NOMO-1 treated with dmso at 0.1 percent for 144 hours (cell line): ENCODE data around the gene GNL3.
A peak's percentile ranks its signal among the peaks of the same experiment; 100 is the strongest.
"Not testable (repeated sequence)": the region's sequence is repeated elsewhere in the genome, so short reads cannot be mapped to it uniquely, and the experiment has no call there.

Source experiments
- DNase-seq: peaks from one replicate; lab custom pipeline; 2025; ENCODE audit not compliant: unreplicated experiment; lab: John Stamatoyannopoulos, UW

The GNL3 gene

GRCh38 chr3:52685709-52686691, at the start of gene GNL3, which contains the start of gene PBRM1:
GNL3 (plus strand) TSS chr3:52686032; CDS start chr3:52686093, 61 bp downstream.
PBRM1 (minus strand) TSS chr3:52685913.
- peak; percentile 90 for DNase-seq

GRCh38 chr3:52636673-52637072, 49.2 kb upstream of the GNL3 start:
- no peak for DNase-seq

- no peak for DNase-seq
These were observed 40.3 kb upstream of the GNL3 start for GRCh38 chr3:52645549-52645948.

- no peak for DNase-seq
These were observed 36.2 kb upstream of the GNL3 start for GRCh38 chr3:52649461-52650210.

- DNase-seq = no peak
These were observed 35.4 kb upstream of the GNL3 start for GRCh38 chr3:52650439-52650838.

- DNase-seq = no peak
These were observed 34.2 kb upstream of the GNL3 start for GRCh38 chr3:52651592-52651991.

GRCh38 chr3:52655895-52656294, 29.9 kb upstream of the GNL3 start:
- no peak for DNase-seq

GRCh38 chr3:52660046-52660445, 25.8 kb upstream of the GNL3 start:
- DNase-seq = no peak

- no peak for DNase-seq
These were observed 22.7 kb upstream of the GNL3 start for GRCh38 chr3:52663098-52663497.

- peak; percentile 70 for DNase-seq
These were observed 15.0 kb upstream of the GNL3 start for GRCh38 chr3:52670621-52671521.

- DNase-seq = no peak
These were observed 14.2 kb upstream of the GNL3 start for GRCh38 chr3:52671676-52672075.

GRCh38 chr3:52676201-52676600, 9.6 kb upstream of the GNL3 start:
- not testable (repeated sequence) for DNase-seq

- no peak for DNase-seq
These were observed 7.3 kb upstream of the GNL3 start for GRCh38 chr3:52678265-52679198.

GRCh38 chr3:52679199-52679538, 6.7 kb upstream of the GNL3 start:
- no peak for DNase-seq

GRCh38 chr3:52679811-52680210, 6.0 kb upstream of the GNL3 start:
- DNase-seq = no peak

- no peak for DNase-seq
These were observed 4.2 kb upstream of the GNL3 start for GRCh38 chr3:52681596-52681995.

GRCh38 chr3:52682016-52682415, 3.8 kb upstream of the GNL3 start:
- DNase-seq = no peak

GRCh38 chr3:52683611-52684010, 2.2 kb upstream of the GNL3 start:
- DNase-seq = no peak

GRCh38 chr3:52684184-52684583, 1.6 kb upstream of the GNL3 start:
- DNase-seq = no peak

- DNase-seq = peak; percentile 69
These were observed 535 bp upstream of the GNL3 start for GRCh38 chr3:52685285-52685708.
